GM12801 (cell line): ENCODE measurements around the gene PRKD3.

Experiments
- CTCF ChIP-seq: IDR thresholded peaks from one replicate; pipeline ENCODE4 v1.5.1; 2011; ENCODE audit warnings: control low read depth; ENCODE audit not compliant: insufficient read length; ENCODE audit errors: extremely low read depth

Gene PRKD3

GRCh38 chr2:37340637-37341036 lies 16.0 kb upstream of the PRKD3 start:
- no peak for TF ChIP-seq CTCF

GRCh38 chr2:37338933-37339332 lies 14.3 kb upstream of the PRKD3 start:
- no peak for TF ChIP-seq CTCF

- TF ChIP-seq CTCF, result no peak
Observed at GRCh38 chr2:37337620-37338280, 13.1 kb upstream of the PRKD3 start.

GRCh38 chr2:37335604-37336003 lies 11.0 kb upstream of the PRKD3 start:
- TF ChIP-seq CTCF, result no peak

GRCh38 chr2:37333256-37333655 lies 8.6 kb upstream of the PRKD3 start:
- no peak for TF ChIP-seq CTCF

GRCh38 chr2:37332560-37332959 lies 7.9 kb upstream of the PRKD3 start:
- no peak for TF ChIP-seq CTCF

GRCh38 chr2:37330681-37331080 lies 6.0 kb upstream of the PRKD3 start:
- no peak for TF ChIP-seq CTCF
